CD4-positive, alpha-beta T cell treated with Interleukin-15 for 1 hour (primary cell): ENCODE measurements around the gene PKD1.

Experiments used
- DNase-seq: peaks from one replicate; pipeline ENCODE4 v3.0.0-alpha.2; 2020

The PKD1 gene

DNA sequence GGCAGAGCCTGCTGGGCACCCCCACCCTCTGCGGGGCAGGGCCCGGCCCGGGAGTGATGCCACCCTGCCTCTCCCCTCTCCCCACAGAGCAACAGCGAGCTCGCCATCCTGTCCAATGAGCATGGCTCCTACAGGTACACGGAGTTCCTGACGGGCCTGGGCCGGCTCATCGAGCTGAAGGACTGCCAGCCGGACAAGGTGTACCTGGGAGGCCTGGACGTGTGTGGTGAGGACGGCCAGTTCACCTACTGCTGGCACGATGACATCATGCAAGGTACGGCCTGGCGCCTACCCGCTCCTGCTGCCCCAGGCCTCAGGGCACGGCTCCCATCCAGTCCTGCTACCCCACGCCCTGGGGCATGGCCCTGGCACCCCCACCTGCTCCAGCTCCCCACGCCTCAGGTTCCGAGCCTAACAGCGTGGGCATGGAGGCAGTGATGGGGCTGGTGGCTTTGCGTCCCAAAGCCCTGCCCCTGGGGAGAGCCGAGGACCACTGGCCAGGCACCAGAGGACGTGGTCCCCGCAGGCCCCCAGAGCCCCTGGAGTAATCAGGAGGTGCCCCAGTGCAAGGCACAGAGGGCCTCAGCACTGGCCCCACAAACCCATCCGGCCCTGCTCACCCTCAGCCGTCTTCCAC is 49.5 kb downstream of the PKD1 start:
- no peak for DNase-seq

DNA sequence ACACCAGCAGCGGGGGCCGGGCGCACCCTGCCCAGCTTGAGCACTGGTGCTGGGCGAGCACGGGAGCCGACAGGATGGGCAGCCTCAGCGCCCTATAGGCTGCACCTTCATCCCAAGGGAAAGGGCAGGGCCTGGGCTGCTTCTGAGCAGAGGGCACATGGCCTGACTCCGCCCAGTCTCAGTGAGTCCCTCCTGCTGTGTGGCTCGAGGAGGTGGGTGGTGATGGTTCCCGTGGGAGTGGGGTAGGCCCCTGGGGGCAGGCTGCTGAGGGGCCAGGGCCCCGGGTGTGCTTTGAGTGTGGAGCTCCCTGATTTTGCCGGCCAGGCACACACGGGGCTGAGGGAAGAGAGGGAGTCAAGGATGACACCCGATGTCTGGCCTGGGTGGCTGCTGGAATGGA is 50.0 kb downstream of the PKD1 start:
- no peak for DNase-seq

- DNase-seq: no peak
These were observed 50.6 kb downstream of the PKD1 start for GRCh38 chr16:2084895-2085625.

GRCh38 chr16:2083876-2084780 is 51.6 kb downstream of the PKD1 start:
- no peak for DNase-seq

DNA sequence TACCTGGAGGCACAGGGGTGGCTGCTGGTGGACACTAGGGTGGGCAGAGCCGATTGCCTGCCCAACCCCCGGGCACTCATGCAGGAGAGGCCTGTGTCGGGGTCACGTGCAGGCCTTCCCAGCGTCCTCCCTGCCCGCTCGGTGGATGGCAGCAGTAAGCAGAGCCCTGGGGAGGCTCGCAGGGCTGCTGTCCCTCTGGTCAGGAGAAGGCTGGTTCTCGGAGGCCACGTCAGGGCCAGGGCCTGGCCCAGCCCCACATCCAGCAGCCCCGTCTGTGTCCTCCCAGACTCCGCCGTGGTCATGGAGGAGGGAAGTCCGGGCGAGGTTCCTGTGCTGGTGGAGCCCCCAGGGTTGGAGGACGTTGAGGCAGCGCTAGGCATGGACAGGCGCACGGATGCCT is 52.3 kb downstream of the PKD1 start:
- DNase-seq: no peak

DNA sequence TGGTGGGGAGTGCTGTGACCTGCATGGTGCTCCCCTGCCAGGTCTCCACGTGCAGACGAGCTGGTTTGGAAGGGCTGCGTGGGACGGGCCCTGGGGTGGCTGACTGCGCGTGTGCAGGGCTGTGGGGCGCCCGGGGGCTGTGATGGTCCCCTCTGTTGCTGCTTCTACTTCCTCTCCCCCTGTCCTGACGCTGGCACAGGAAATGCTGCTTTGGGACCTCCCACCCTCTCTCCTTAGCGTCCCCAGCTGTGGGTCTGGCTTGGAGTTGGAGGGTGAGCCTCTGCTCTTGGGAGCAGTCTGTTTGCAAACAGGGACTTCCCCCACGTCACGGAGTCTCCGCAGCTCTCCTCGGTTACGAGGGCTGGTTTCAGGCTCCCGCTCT is 52.7 kb downstream of the PKD1 start:
- DNase-seq: no peak

- no peak for DNase-seq
These were observed 53.3 kb downstream of the PKD1 start for GRCh38 chr16:2082171-2082982.

GRCh38 chr16:2081201-2082084 is 54.3 kb downstream of the PKD1 start:
- no peak for DNase-seq

DNA sequence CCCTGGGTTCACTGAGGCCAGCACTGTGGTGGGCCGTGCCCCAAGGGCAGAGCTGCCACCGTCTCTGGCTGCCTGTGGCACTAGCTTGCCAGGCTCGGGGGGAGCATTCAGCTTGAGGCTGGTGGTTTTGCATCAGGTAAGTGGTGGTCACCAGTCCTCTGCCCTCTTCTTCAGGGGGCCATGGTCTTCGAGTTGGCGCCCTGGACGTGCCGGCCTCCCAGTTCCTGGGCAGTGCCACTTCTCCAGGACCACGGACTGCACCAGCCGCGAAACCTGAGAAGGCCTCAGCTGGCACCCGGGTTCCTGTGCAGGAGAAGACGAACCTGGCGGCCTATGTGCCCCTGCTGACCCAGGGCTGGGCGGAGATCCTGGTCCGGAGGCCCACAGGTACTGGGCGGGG is 55.7 kb downstream of the PKD1 start:
- no peak for DNase-seq

DNA sequence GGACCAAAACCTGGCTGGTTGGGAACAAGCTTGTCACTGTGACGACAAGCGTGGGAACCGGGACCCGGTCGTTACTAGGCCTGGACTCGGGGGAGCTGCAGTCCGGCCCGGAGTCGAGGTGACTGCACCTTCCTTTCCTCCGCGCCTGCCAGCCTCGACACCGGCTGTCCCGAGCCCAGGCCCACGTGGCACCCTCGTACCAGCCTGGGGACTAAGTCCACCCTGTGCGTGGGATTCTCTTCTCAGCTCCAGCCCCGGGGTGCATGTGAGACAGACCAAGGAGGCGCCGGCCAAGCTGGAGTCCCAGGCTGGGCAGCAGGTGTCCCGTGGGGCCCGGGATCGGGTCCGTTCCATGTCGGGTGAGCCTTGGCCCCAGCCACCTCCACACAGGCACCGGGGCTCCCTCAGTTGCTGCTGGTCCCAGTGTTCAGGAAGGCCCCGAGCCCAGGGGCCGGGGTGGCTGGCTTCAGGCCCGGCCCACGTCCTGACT is 56.3 kb downstream of the PKD1 start:
- DNase-seq: no peak

GRCh38 chr16:2078691-2079090 is 57.0 kb downstream of the PKD1 start:
- no peak for DNase-seq

DNA sequence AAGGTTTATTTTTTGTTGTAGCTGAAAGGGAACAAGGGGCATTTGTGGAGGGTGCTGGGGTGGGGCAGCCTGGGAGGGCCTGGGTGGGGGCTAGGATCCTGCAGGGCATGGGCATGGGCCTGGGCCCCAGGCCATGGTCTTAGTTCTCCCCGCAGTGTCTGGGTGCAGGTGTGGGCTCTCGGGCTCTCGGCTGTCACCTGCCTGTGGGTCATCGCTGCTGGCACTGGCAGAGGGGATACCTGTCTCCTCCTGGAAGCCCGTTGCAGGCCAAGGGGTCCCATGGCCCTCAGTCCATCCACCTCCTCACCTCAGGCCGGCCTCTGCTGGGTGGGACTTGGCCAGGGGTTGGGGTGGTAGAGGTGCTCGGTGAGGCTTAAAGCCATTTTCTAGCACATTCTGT is 57.6 kb downstream of the PKD1 start:
- DNase-seq: no peak

GRCh38 chr16:2077696-2078095 is 58.0 kb downstream of the PKD1 start:
- no peak for DNase-seq

GRCh38 chr16:2077016-2077415 is 58.7 kb downstream of the PKD1 start:
- no peak for DNase-seq

DNA sequence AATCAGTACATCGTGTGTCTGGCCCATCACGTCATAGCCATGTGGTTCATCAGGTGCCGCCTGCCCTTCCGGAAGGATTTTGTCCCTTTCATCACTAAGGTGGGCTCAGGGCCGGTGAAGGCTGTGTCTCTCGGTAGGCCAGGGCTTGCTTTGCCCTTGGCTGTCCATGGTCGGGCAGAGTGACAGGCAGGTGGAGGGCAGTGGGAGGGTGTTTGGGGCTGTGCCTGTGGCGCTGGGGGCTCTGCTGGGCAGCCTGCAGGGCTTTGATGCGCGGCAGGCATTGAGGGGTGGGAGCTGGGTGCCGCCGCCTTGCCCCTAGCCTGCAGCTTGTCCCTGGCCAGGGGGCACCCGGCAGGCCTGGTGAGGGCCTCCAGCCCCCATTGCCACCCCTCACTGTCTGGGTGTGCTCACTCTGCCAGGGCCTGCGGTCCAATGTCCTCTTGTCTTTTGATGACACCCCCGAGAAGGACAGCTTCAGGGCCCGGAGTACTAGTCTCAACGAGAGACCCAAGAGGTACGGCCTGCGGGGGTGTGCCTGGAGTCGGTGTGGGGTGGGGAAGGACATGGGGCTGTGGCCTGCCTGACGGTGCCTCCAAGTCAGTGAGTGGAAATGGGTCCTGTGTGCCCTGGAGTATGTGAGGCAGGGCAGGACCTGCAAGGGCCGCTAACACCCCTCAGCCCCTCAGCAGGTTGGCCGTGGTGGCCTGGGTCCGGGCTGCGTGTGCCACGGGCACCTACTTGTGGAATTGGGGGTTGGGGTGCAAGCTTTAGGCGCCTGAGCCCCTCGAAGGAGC is 59.4 kb downstream of the PKD1 start:
- DNase-seq: no peak

- no peak for DNase-seq
These were observed 60.1 kb downstream of the PKD1 start for GRCh38 chr16:2075631-2076030.

DNA sequence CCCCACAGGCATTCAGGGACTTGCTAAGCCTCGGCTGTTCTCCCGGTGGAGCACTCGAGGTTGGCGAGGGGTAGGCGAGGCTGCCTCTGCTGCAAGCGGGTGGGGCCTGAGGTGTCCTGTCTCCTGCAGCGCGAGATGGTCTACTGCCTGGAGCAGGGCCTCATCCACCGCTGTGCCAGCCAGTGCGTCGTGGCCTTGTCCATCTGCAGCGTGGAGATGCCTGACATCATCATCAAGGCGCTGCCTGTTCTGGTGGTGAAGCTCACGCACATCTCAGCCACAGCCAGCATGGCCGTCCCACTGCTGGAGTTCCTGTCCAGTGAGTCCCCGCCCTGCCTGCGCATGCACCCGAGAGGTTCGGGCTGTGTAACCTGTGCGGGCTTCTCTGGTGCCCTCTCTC is 61.6 kb downstream of the PKD1 start:
- no peak for DNase-seq

- DNase-seq: no peak
These were observed 62.8 kb downstream of the PKD1 start for GRCh38 chr16:2072926-2073325.

GRCh38 chr16:2071454-2072202 is 64.1 kb downstream of the PKD1 start:
- no peak for DNase-seq
